Keratinocyte (primary cell): ENCODE results near the gene GOT2.

Source experiments
- EZH2 ChIP-seq: IDR thresholded peaks from one replicate; pipeline ENCODE4 v1.6.1; 2012; ENCODE audit warnings: inconsistent platforms, mild to moderate bottlenecking, low read length, moderate library complexity
- TF ChIP-seq, protein P1 (sequence below), 3 experiments: IDR thresholded peaks in 1 of 3; conservative IDR thresholded peaks in 1 of 3; optimal IDR thresholded peaks in 1 of 3; 2 replicates in 2 of 3; 3 replicates in 1 of 3; pipeline versions ENCODE3 to v1.5.1; 2011; ENCODE audit warnings: low read length in 3 of 3, mild to moderate bottlenecking in 3 of 3, moderate library complexity in 2 of 3, control low read depth in 1 of 3, inconsistent platforms in 1 of 3; ENCODE audit not compliant: insufficient read depth in 2 of 3; ENCODE audit errors: extremely low read depth in 1 of 3

- no peak for TF ChIP-seq EZH2
- TF ChIP-seq, protein P1, sequence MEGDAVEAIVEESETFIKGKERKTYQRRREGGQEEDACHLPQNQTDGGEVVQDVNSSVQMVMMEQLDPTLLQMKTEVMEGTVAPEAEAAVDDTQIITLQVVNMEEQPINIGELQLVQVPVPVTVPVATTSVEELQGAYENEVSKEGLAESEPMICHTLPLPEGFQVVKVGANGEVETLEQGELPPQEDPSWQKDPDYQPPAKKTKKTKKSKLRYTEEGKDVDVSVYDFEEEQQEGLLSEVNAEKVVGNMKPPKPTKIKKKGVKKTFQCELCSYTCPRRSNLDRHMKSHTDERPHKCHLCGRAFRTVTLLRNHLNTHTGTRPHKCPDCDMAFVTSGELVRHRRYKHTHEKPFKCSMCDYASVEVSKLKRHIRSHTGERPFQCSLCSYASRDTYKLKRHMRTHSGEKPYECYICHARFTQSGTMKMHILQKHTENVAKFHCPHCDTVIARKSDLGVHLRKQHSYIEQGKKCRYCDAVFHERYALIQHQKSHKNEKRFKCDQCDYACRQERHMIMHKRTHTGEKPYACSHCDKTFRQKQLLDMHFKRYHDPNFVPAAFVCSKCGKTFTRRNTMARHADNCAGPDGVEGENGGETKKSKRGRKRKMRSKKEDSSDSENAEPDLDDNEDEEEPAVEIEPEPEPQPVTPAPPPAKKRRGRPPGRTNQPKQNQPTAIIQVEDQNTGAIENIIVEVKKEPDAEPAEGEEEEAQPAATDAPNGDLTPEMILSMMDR (optimal IDR thresholded peaks at IDR 0.05 in 1 of 3, IDR thresholded peaks at IDR 0.05 in 1 of 3, conservative IDR thresholded peaks at IDR 0.05 in 1 of 3; ENCODE audit: extremely low read depth in 1 of 3, insufficient read depth in 2 of 3, low read length in 3 of 3): no peak
Measured at GRCh38 chr16:58679763-58680162, 54.4 kb downstream of the GOT2 start.
